ENCODE data around the gene KHSRP. TPM values are rescaled to one million over a fixed set of nuclear protein-coding genes. Genes with fewer than 3 reads are reported as not detected.

KHSRP gene
- total RNA-seq, result 100 to 1,000 TPM; 290 to 296 TPM

DNA sequence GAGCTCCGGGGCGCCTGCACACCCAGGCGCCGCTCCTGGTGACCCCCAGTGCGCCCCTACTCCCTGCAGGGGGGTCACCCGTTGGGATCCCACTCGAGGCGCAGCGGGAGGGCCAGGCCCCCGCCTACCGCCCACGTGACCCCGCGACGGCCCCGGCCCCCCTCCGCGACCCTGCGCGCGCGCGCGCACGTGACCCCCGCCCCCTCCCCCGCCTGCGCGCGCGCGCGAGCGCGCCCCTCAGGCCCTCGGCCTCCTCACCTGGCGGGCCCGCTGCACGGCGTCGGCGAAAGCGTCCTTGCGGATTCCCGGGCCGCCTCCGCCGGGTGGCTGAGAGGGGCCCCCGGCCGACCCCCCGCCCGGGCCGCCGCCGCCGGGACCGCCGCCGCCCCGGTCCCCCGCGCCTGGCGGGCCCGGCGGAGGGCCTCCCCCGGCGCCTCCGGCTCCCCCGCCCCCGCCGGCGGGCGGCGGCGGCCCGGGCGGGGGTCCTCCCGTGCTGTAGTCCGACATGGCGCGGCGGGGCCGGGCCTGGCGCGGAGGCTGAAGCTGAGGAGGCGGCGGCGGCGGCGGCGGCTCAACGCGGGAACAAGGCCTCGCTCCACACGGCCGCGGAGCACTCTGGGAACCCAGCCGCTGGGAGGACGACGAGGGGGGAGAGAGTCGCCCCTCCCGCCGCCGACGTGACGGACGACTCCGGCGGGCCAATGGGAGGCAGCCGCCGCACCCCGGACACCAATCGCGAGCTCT, at the start of gene KHSRP:
TSS of gene KHSRP (minus strand) at position 617 of the 744 bp plus-strand sequence. CDS start at position 507, 110 bp downstream.
- CTCF ChIA-PET, result interaction anchor here (0.7 kb wide), 1 partner anchor 207 kb away, joined by 3 read pairs; no protein-coding TSS in a partner anchor
- Mint-ChIP-seq H3K4me1 (ENCODE audit: low read depth) (peaks cover 30% of the 10 kb centered on the region), H3K27ac (peak within 1 kb of the TSS; percentile 94), H3K9me3 (no peaks in the 10 kb centered on the region), H3K27me3 (ENCODE audit: low read depth) (no peaks in the 10 kb centered on the region), H3K4me3 (peak within 1 kb of the TSS; percentile 89), H3K36me3 (ENCODE audit: low read depth) (peaks cover 27% of the 10 kb centered on the region)
- no peak for DNase-seq
- intact Hi-C loops (cut with micrococcal nuclease), result no loop called here

DNA sequence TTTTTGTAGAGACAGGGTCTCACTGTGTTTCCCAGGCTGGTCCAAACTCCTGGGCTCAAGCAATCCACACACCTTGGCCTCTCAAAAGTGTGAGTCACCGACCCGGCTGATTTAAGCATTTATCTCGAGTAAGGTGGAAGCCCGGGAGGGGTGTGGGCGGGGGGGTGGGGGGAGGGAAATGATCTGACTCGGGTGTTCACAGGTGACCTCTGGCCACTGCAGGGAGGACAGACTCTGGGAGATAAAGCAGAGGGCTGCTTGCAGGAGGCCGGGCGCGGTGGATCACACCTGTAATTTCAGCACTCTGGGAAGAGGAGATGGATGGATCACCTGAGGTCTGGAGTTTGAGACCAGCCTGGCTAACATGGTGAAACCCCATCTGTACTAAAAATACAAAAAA, 49.0 kb upstream of the KHSRP start:
- Mint-ChIP-seq H3K27ac (no peak overlapping the region), H3K27me3 (ENCODE audit: low read depth) (no peaks in the 10 kb centered on the region), H3K36me3 (ENCODE audit: low read depth) (peaks cover 22% of the 10 kb centered on the region), H3K4me3 (no peak overlapping the region), H3K9me3 (no peaks in the 10 kb centered on the region), H3K4me1 (ENCODE audit: low read depth) (no peaks in the 10 kb centered on the region)
- intact Hi-C loops (cut with micrococcal nuclease), result no loop called here
- no peak for DNase-seq
- CTCF ChIA-PET, result interaction anchor here (1.1 kb wide), 1 partner anchor 31 kb away, joined by 3 read pairs; no protein-coding TSS in a partner anchor

DNA sequence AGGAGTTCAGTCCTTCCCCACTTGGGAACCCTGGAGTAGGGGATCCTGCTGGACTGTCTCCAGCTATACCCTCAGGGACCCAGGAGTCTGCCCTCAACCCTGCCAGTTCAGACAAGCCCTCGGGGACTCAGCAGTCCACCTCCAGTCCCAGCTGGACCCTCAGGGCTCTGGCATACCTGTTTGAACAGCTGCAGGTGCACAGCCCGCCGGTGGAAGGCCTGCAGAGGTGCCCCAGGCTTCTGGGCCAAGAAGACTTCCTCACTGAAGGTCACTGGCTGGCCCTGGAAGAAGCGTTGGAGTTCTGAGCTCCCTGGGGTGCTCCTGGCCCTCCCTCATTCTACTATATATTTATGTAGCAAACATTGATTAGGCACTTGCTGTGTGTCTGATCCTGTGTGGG, 48.1 kb upstream of the KHSRP start:
- DNase-seq, result no peak
- Mint-ChIP-seq H3K27me3 (ENCODE audit: low read depth) (no peaks in the 10 kb centered on the region), H3K27ac (no peak overlapping the region), H3K4me3 (no peak overlapping the region), H3K36me3 (ENCODE audit: low read depth) (peaks cover 24% of the 10 kb centered on the region), H3K4me1 (ENCODE audit: low read depth) (no peaks in the 10 kb centered on the region), H3K9me3 (no peaks in the 10 kb centered on the region)
- intact Hi-C loops (cut with micrococcal nuclease), result no loop called here
- CTCF ChIA-PET, result interaction anchor here (1.1 kb wide), 1 partner anchor 32 kb away, joined by 3 read pairs; no protein-coding TSS in a partner anchor

GRCh38 chr19:6471076-6471475, 46.5 kb upstream of the KHSRP start:
- no peaks in the 10 kb centered on the region for H3K27me3 Mint-ChIP-seq (ENCODE audit: low read depth)
- H3K36me3 Mint-ChIP-seq (ENCODE audit: low read depth), result peaks cover 18% of the 10 kb centered on the region
- no peak overlapping the region for H3K27ac Mint-ChIP-seq
- CTCF ChIA-PET, result interaction anchor here (0.6 to 0.7 kb wide), 2 partner anchors 26 to 411 kb away, joined by 3 read pairs; no protein-coding TSS in a partner anchor
- H3K9me3 Mint-ChIP-seq, result no peaks in the 10 kb centered on the region
- H3K4me3 Mint-ChIP-seq, result no peak overlapping the region
- DNase-seq, result no peak
- H3K4me1 Mint-ChIP-seq (ENCODE audit: low read depth), result no peaks in the 10 kb centered on the region
- intact Hi-C loops (cut with micrococcal nuclease), result no loop called here

- Mint-ChIP-seq H3K36me3 (ENCODE audit: low read depth) (peaks cover 16% of the 10 kb centered on the region), H3K4me3 (no peak overlapping the region), H3K9me3 (no peaks in the 10 kb centered on the region), H3K27ac (no peak overlapping the region), H3K4me1 (ENCODE audit: low read depth) (peaks cover under 1% of the 10 kb centered on the region), H3K27me3 (ENCODE audit: low read depth) (no peaks in the 10 kb centered on the region)
- CTCF ChIA-PET, result interaction anchor here (0.7 kb wide), 1 partner anchor 27 kb away, joined by 3 read pairs; no protein-coding TSS in a partner anchor
- no peak for DNase-seq
- intact Hi-C loops (cut with micrococcal nuclease), result no loop called here
These were observed 45.6 kb upstream of the KHSRP start for GRCh38 chr19:6470173-6470572.

GRCh38 chr19:6467384-6467783, 42.8 kb upstream of the KHSRP start:
- Mint-ChIP-seq H3K4me3 (no peak overlapping the region), H3K9me3 (no peaks in the 10 kb centered on the region), H3K4me1 (ENCODE audit: low read depth) (peaks cover 11% of the 10 kb centered on the region), H3K36me3 (ENCODE audit: low read depth) (peaks cover 11% of the 10 kb centered on the region), H3K27ac (peak overlapping the region; percentile 76), H3K27me3 (ENCODE audit: low read depth) (no peaks in the 10 kb centered on the region)
- CTCF ChIA-PET, result no interaction called here
- intact Hi-C loops (cut with micrococcal nuclease), result no loop called here
- no peak for DNase-seq

- Mint-ChIP-seq H3K4me1 (ENCODE audit: low read depth) (peaks cover 11% of the 10 kb centered on the region), H3K27me3 (ENCODE audit: low read depth) (no peaks in the 10 kb centered on the region), H3K9me3 (no peaks in the 10 kb centered on the region), H3K4me3 (no peak overlapping the region), H3K27ac (peak overlapping the region; percentile 56), H3K36me3 (ENCODE audit: low read depth) (peaks cover 11% of the 10 kb centered on the region)
- no peak for DNase-seq
- CTCF ChIA-PET, result no interaction called here
- intact Hi-C loops (cut with micrococcal nuclease), result no loop called here
These were observed 42.1 kb upstream of the KHSRP start for GRCh38 chr19:6466526-6467248.

- Mint-ChIP-seq H3K4me3 (no peak overlapping the region), H3K4me1 (ENCODE audit: low read depth) (peaks cover 11% of the 10 kb centered on the region), H3K9me3 (no peaks in the 10 kb centered on the region), H3K36me3 (ENCODE audit: low read depth) (peaks cover 9% of the 10 kb centered on the region), H3K27me3 (ENCODE audit: low read depth) (no peaks in the 10 kb centered on the region), H3K27ac (no peak overlapping the region)
- CTCF ChIA-PET, result no interaction called here
- intact Hi-C loops (cut with micrococcal nuclease), result no loop called here
- no peak for DNase-seq
These were observed 41.1 kb upstream of the KHSRP start for GRCh38 chr19:6465663-6466062.

GRCh38 chr19:6465006-6465405, 40.4 kb upstream of the KHSRP start:
- H3K4me1 Mint-ChIP-seq (ENCODE audit: low read depth), result peaks cover 14% of the 10 kb centered on the region
- CTCF ChIA-PET, result no interaction called here
- no peaks in the 10 kb centered on the region for H3K27me3 Mint-ChIP-seq (ENCODE audit: low read depth)
- peak overlapping the region; percentile 34 for H3K4me3 Mint-ChIP-seq
- intact Hi-C loops (cut with micrococcal nuclease), result no loop called here
- no peaks in the 10 kb centered on the region for H3K9me3 Mint-ChIP-seq
- DNase-seq, result no peak
- H3K36me3 Mint-ChIP-seq (ENCODE audit: low read depth), result peaks cover 6% of the 10 kb centered on the region
- H3K27ac Mint-ChIP-seq, result no peak overlapping the region

DNA sequence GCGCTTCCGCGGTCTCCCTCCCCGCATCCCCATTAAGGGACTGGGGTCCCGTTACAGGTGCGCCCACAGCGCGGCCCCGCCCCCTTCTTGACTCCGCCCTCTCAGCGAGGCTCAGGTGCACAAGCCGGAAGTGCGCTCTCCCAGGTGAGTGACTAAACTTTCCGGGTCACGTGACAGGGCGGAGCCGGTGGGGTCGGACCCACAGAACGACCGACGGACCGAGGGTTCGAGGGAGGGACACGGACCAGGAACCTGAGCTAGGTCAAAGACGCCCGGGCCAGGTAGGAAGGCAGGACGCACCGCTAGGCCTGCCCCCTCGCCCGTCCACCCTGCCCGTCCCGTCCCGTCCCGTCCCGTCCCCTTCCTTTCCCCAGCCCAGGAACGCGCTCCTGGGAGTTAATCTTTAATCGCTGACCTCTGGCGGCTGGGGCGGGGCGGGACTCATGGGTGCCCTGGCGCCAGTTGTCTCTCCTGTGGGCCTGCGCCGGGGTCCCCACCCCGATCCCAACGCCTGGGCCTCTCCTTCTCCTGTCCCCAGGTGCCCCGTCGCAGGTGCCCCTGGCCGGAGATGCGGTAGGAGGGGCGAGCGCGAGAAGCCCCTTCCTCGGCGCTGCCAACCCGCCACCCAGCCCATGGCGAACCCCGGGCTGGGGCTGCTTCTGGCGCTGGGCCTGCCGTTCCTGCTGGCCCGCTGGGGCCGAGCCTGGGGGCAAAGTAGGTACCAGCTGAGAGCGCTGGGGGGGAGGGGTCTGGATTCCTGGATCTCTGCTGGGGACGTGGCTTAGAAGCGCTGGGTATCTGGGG, 39.7 kb upstream of the KHSRP start, which contains the start of gene CRB3:
TSS of gene CRB3 (plus strand) at position 202 of the 804 bp plus-strand sequence. CDS start at position 633, 431 bp downstream.
- DNase-seq, result peak; percentile 59
- Mint-ChIP-seq H3K9me3 (no peaks in the 10 kb centered on the region), H3K27me3 (ENCODE audit: low read depth) (no peaks in the 10 kb centered on the region), H3K36me3 (ENCODE audit: low read depth) (peaks cover 6% of the 10 kb centered on the region), H3K4me3 (peak within 1 kb of the TSS; percentile 60), H3K4me1 (ENCODE audit: low read depth) (peaks cover 15% of the 10 kb centered on the region), H3K27ac (no peak within 1 kb of the TSS)
- CTCF ChIA-PET, result no interaction called here
- intact Hi-C loops (cut with micrococcal nuclease), result loop anchor here (5.0 kb wide), 1 partner anchor 338 kb away; no protein-coding TSS in a partner anchor

DNA sequence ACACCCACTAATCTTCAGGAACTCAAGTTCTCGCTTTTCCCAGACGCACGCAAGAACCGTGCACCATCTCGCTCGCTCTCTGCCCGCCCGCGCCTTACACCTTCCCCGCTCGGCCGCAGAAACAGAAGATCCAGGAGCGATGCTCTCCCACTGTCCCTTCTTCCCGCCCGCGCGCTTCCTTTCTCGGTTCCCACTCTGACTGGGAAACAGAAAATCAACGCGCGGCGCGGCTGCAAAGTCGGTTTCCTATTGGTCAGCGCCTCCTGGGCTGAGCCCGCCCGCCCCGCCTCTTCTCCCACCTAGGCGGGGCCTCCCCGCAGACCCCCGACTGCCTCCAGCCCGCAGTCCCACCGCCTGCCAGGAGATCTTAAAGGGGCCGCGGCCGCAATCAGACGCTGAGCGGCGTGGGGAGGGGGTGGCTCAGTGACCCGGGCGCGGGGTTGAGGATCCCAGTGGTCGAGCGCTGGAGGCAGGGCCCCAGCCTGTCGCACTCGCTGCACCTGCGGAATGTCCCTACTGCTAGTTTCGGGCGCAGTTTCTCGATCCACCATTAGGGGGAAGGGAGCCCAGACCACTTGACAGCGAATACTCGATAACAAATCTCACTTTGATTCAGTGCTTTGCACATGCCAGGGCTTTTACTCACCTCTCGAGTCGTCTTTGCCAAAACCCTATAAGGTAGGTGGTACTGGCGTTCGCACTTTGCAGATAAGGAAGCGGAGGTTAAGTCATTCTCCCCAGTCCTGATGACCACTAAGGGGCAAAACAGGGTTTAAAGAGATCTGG, 35.7 kb upstream of the KHSRP start:
- peaks cover 10% of the 10 kb centered on the region for H3K36me3 Mint-ChIP-seq (ENCODE audit: low read depth)
- H3K27ac Mint-ChIP-seq, result peak overlapping the region; percentile 78
- intact Hi-C loops (cut with micrococcal nuclease), result loop anchor here (1.0 to 5.0 kb wide), 11 partner anchors 21 to 556 kb away; partner anchors contain the start of genes CLPP, DENND1C, GPR108 and GTF2F1
- H3K27me3 Mint-ChIP-seq (ENCODE audit: low read depth), result no peaks in the 10 kb centered on the region
- H3K4me3 Mint-ChIP-seq, result peak overlapping the region; percentile 90
- peaks cover 6% of the 10 kb centered on the region for H3K9me3 Mint-ChIP-seq
- H3K4me1 Mint-ChIP-seq (ENCODE audit: low read depth), result peaks cover 22% of the 10 kb centered on the region
- peak; percentile 98 for DNase-seq
- CTCF ChIA-PET, result no interaction called here
